H9 (cell line): ENCODE data around the gene SELENBP1. TPM values are rescaled to one million over a fixed set of nuclear protein-coding genes. Genes with fewer than 3 reads are reported as not detected.
"Not testable (repeated sequence)": the region's sequence is repeated elsewhere in the genome, so short reads cannot be mapped to it uniquely, and the experiment has no call there.

Experiments
- DNase-seq: peaks from one replicate; pipeline ENCODE4 v3.0.0-alpha.2; 2017
- H2AFZ ChIP-seq: one replicate; pipeline ENCODE4 v1.6.1; 2013; ENCODE audit warnings: mild to moderate bottlenecking, low read length, control low read depth, moderate library complexity
- H2AK5ac ChIP-seq: 2 replicates; pipeline ENCODE4 v1.6.1; 2013; ENCODE audit warnings: low read length, control low read depth, mixed read lengths; ENCODE audit not compliant: insufficient read length
- H2BK120ac ChIP-seq: one replicate; pipeline ENCODE4 v1.6.1; 2013; ENCODE audit warnings: low read depth, mild to moderate bottlenecking, low read length, control low read depth, inconsistent platforms; ENCODE audit not compliant: poor library complexity, severe bottlenecking
- H2BK12ac ChIP-seq: 2 replicates; pipeline ENCODE4 v1.6.1; 2013; ENCODE audit warnings: low read length, control low read depth, mixed read lengths, low read depth; ENCODE audit not compliant: insufficient read length
- H2BK15ac ChIP-seq: 2 replicates; pipeline ENCODE4 v1.6.1; 2013; ENCODE audit warnings: low read depth, low read length, control low read depth
- H2BK20ac ChIP-seq: one replicate; pipeline ENCODE4 v1.6.1; 2013; ENCODE audit warnings: low read depth, mild to moderate bottlenecking, low read length, control low read depth, inconsistent platforms; ENCODE audit not compliant: poor library complexity, severe bottlenecking
- H2BK5ac ChIP-seq: 2 replicates; pipeline ENCODE4 v1.6.1; 2013; ENCODE audit warnings: low read length, control low read depth, mixed read lengths; ENCODE audit not compliant: insufficient read length
- H3K14ac ChIP-seq: 2 replicates; pipeline ENCODE4 v1.6.1; 2013; ENCODE audit warnings: low read length, control low read depth; ENCODE audit not compliant: insufficient read depth
- H3K18ac ChIP-seq: 2 replicates; pipeline ENCODE4 v1.6.1; 2013; ENCODE audit warnings: low read depth, mild to moderate bottlenecking, mixed read lengths, low read length, control low read depth; ENCODE audit not compliant: insufficient read length
- H3K23ac ChIP-seq: 2 replicates; pipeline ENCODE4 v1.6.1; 2013; ENCODE audit warnings: low read length, control low read depth, mixed read lengths, low read depth; ENCODE audit not compliant: insufficient read length
- H3K23me2 ChIP-seq: 2 replicates; pipeline ENCODE4 v1.6.1; 2013; ENCODE audit warnings: low read depth, mild to moderate bottlenecking, mixed read lengths, low read length, control low read depth; ENCODE audit not compliant: insufficient read length, poor library complexity, severe bottlenecking
- H3K27ac ChIP-seq: 2 replicates; pipeline ENCODE4 v1.5.1; 2013; ENCODE audit warnings: low read length, control low read depth, mixed read lengths, low read depth; ENCODE audit not compliant: insufficient read length
- H3K27me3 ChIP-seq: 2 replicates; pipeline ENCODE4 v1.6.1; 2013; ENCODE audit warnings: low read length, control low read depth, inconsistent platforms; ENCODE audit not compliant: insufficient read depth
- H3K4ac ChIP-seq: 2 replicates; pipeline ENCODE4 v1.6.1; 2013; ENCODE audit warnings: low read depth, mild to moderate bottlenecking, control low read depth, inconsistent platforms, low read length, moderate library complexity
- H3K4me1 ChIP-seq: 2 replicates; pipeline ENCODE4 v1.6.1; 2013; ENCODE audit warnings: low read length, control low read depth, inconsistent platforms; ENCODE audit not compliant: insufficient read depth
- H3K4me2 ChIP-seq: 2 replicates; pipeline ENCODE4 v1.6.1; 2013; ENCODE audit warnings: low read length, control low read depth, mixed read lengths; ENCODE audit not compliant: insufficient read length, insufficient read depth
- H3K56ac ChIP-seq: 2 replicates; pipeline ENCODE4 v1.6.1; 2013; ENCODE audit warnings: low read depth, mild to moderate bottlenecking, mixed read lengths, low read length, control low read depth; ENCODE audit not compliant: insufficient read length
- H3K79me1 ChIP-seq: 2 replicates; pipeline ENCODE4 v1.6.1; 2013; ENCODE audit warnings: low read depth, mild to moderate bottlenecking, moderate library complexity, low read length, control low read depth, inconsistent platforms; ENCODE audit not compliant: insufficient read depth, poor library complexity, severe bottlenecking
- H3K79me2 ChIP-seq: 2 replicates; pipeline ENCODE4 v1.6.1; 2013; ENCODE audit warnings: low read length, control low read depth, inconsistent platforms; ENCODE audit not compliant: insufficient read depth
- H3K9ac ChIP-seq: 2 replicates; pipeline ENCODE4 v1.6.1; 2013; ENCODE audit warnings: low read length, control low read depth, mixed read lengths; ENCODE audit not compliant: insufficient read length; ENCODE audit errors: extremely low read depth
- H3K9me3 ChIP-seq: one replicate; pipeline ENCODE4 v1.6.1; 2013; ENCODE audit warnings: low read depth, low read length, inconsistent platforms; ENCODE audit not compliant: control insufficient read depth
- H3T11ph ChIP-seq: one replicate; pipeline ENCODE4 v1.6.1; 2013; ENCODE audit warnings: mild to moderate bottlenecking, low read length, control low read depth, inconsistent platforms
- H4K20me1 ChIP-seq: one replicate; pipeline ENCODE4 v1.6.1; 2013; ENCODE audit not compliant: control insufficient read depth, insufficient read length, insufficient read depth
- H4K5ac ChIP-seq: 2 replicates; pipeline ENCODE4 v1.6.1; 2013; ENCODE audit warnings: low read depth, mild to moderate bottlenecking, mixed read lengths, low read length, control low read depth; ENCODE audit not compliant: insufficient read length
- H4K8ac ChIP-seq: replicated peaks from 2 replicates; pipeline ENCODE4 v1.6.1; 2013; ENCODE audit warnings: low read length, control low read depth, mixed read lengths, low read depth; ENCODE audit not compliant: insufficient read length
- H4K91ac ChIP-seq: 2 replicates; pipeline ENCODE4 v1.6.1; 2013; ENCODE audit warnings: low read depth, mild to moderate bottlenecking, moderate library complexity, mixed read lengths, low read length, control low read depth; ENCODE audit not compliant: insufficient read length
- H3K27ac Mint-ChIP-seq, 3 experiments: 2 replicates in 2 of 3; 3 replicates in 1 of 3; pipeline ENCODE4 v1.8.0; 2020 to 2021; ENCODE audit warnings: mixed read lengths in 3 of 3, mild to moderate bottlenecking in 1 of 3, moderate library complexity in 1 of 3
- H3K27me3 Mint-ChIP-seq: 2 replicates; pipeline ENCODE4 v1.8.0; 2021; ENCODE audit warnings: low read depth, mild to moderate bottlenecking, moderate library complexity, mixed read lengths
- H3K36me3 Mint-ChIP-seq, 3 experiments: 2 replicates in 2 of 3; 3 replicates in 1 of 3; pipeline ENCODE4 v1.8.0; 2020 to 2021; ENCODE audit warnings: low read depth in 3 of 3, mixed read lengths in 3 of 3; ENCODE audit not compliant: insufficient read depth in 1 of 3
- H3K4me1 Mint-ChIP-seq, 2 experiments: 2 replicates each; pipeline ENCODE4 v1.8.0; 2020; ENCODE audit warnings: mixed read lengths in 2 of 2
- H3K4me3 Mint-ChIP-seq, 2 experiments: 2 replicates in 1 of 2; 3 replicates in 1 of 2; pipeline ENCODE4 v1.8.0; 2020 to 2021; ENCODE audit warnings: mild to moderate bottlenecking in 2 of 2, mixed read lengths in 2 of 2, moderate library complexity in 1 of 2
- H3K9me3 Mint-ChIP-seq, 2 experiments: 2 replicates in 1 of 2; 3 replicates in 1 of 2; pipeline ENCODE4 v1.8.0; 2020; ENCODE audit warnings: mild to moderate bottlenecking in 2 of 2, mixed read lengths in 2 of 2, moderate library complexity in 1 of 2
- CTCF ChIP-seq: fragments of 200-600 bp; sonication (generic); conservative IDR thresholded peaks from 3 replicates; pipeline ENCODE4 v1.8.0; 2021; ENCODE audit warnings: antibody characterized with exemption, mild to moderate bottlenecking
- WGBS: extraction: QIAGEN DNeasy Blood & Tissue Kit; methylation state at CpG from one replicate; pipeline ENCODE4 v1.1.7; 2013; ENCODE audit warnings: missing lambda C conversion rate, low lambda C conversion rate, mixed read lengths; ENCODE audit not compliant: insufficient read length; ENCODE audit errors: extremely low coverage; 5-methylcytosine and 5-hydroxymethylcytosine counted together
- total RNA-seq: library from RNA; stranded (reverse); gene quantifications from 2 replicates; pipeline ENCODE4 v1.2.1, GENCODE V29; 2021

SELENBP1 gene
- total RNA-seq, 1 experiment from 2014 or later = 14.2 TPM

- H4K8ac ChIP-seq = no peak overlapping the region
- H3K18ac ChIP-seq = no peak overlapping the region
- DNase-seq = no peak
- no peak overlapping the region for H2BK120ac ChIP-seq
- H2AFZ ChIP-seq = no peak overlapping the region
- Mint-ChIP-seq H3K27me3 (peaks cover 8% of the 10 kb centered on the region), H3K4me3 (no peak overlapping the region), H3K36me3 (peaks cover 0 to 2% (median 0%) of the 10 kb centered on the region in 3 experiments; a peak in 1 of 7 replicates), H3K9me3 (peaks cover 7 to 9% of the 10 kb centered on the region in 2 experiments), H3K27ac (no peak overlapping the region), H3K4me1 (no peaks in the 10 kb centered on the region)
- H4K91ac ChIP-seq = no peak overlapping the region
- no peak overlapping the region for H4K5ac ChIP-seq
- H3K9ac ChIP-seq = no peak overlapping the region
- no peaks in the 10 kb centered on the region for H3K79me2 ChIP-seq
- TF ChIP-seq CTCF = no peak
- no peak overlapping the region for H3K27ac ChIP-seq
- H2BK12ac ChIP-seq = no peak overlapping the region
- no peak overlapping the region for H2AK5ac ChIP-seq
- no peaks in the 10 kb centered on the region for H3K23me2 ChIP-seq
- no peaks in the 10 kb centered on the region for H3K27me3 ChIP-seq
- H3K9me3 ChIP-seq = no peaks in the 10 kb centered on the region
- no peak overlapping the region for H3T11ph ChIP-seq
- no peak overlapping the region for H2BK20ac ChIP-seq
- no peak overlapping the region for H3K14ac ChIP-seq
- no peak overlapping the region for H3K56ac ChIP-seq
- no peak overlapping the region for H2BK15ac ChIP-seq
- no peak overlapping the region for H3K4me2 ChIP-seq
- no CpG with 5 or more reads among the region's 3 CpGs for WGBS
- no peaks in the 10 kb centered on the region for H3K4me1 ChIP-seq
- H3K4ac ChIP-seq = no peak overlapping the region
- no peak overlapping the region for H3K23ac ChIP-seq
- H2BK5ac ChIP-seq = no peak overlapping the region
- no peaks in the 10 kb centered on the region for H3K79me1 ChIP-seq
- no peaks in the 10 kb centered on the region for H4K20me1 ChIP-seq
Measured at GRCh38 chr1:151391079-151391563, 18.6 kb upstream of the SELENBP1 start.

- WGBS = no CpG with 5 or more reads among the region's 22 CpGs
- not testable (repeated sequence) for H3K27me3 Mint-ChIP-seq
Measured at GRCh38 chr1:151390221-151391078, 17.9 kb upstream of the SELENBP1 start.

More at GRCh38 chr1:151390221-151391078, 17.9 kb upstream of the SELENBP1 start:
- H2BK15ac ChIP-seq, H4K5ac ChIP-seq, H4K20me1 ChIP-seq, H3K56ac ChIP-seq, H3K79me1 ChIP-seq, H2BK20ac ChIP-seq, H3K23me2 ChIP-seq, H3K4ac ChIP-seq, H3K4me2 ChIP-seq, DNase-seq, H4K91ac ChIP-seq, H4K8ac ChIP-seq, H3K27me3 ChIP-seq, H3K79me2 ChIP-seq, H3K9me3 ChIP-seq, H3K23ac ChIP-seq, H3K27ac ChIP-seq, H3T11ph ChIP-seq, H3K36me3 Mint-ChIP-seq, H3K4me1 ChIP-seq, H2AFZ ChIP-seq, H2BK12ac ChIP-seq, H3K4me3 Mint-ChIP-seq, H3K14ac ChIP-seq, H3K9ac ChIP-seq, H2BK120ac ChIP-seq, H2AK5ac ChIP-seq, H2BK5ac ChIP-seq, H3K18ac ChIP-seq, H3K4me1 Mint-ChIP-seq, H3K27ac Mint-ChIP-seq: not testable (repeated sequence)
- peaks cover 9 to 10% of the 10 kb centered on the region in 2 experiments for H3K9me3 Mint-ChIP-seq
